Lung (tissue), 13 donors: ENCODE measurements around the gene KAT8. TPM values are rescaled to one million over a fixed set of nuclear protein-coding genes. Genes with fewer than 3 reads are reported as not detected.

Experiments
- ATAC-seq: fragments of 200-7000 bp; cut with Tn5 transposase; one replicate; pipeline ENCODE4 v1.9.1; 2020; ENCODE audit warnings: moderate number of reproducible peaks; ENCODE audit not compliant: insufficient read depth, low FRiP score
- DNase-seq, 3 donors: peaks; one replicate each; pipeline ENCODE4 v3.0.0-alpha.2; 2013 to 2017
- H3K27ac ChIP-seq, 2 donors: one replicate each; pipeline ENCODE4 v1.5.1; 2013; ENCODE audit warnings: mild to moderate bottlenecking in 2 of 2, moderate library complexity in 2 of 2, control low read depth in 1 of 2, inconsistent platforms in 1 of 2, low read depth in 1 of 2, low read length in 1 of 2
- H3K27me3 ChIP-seq, 3 donors: one replicate each; pipeline ENCODE4 v1.5.1; 2013; ENCODE audit warnings: low read length in 2 of 3; ENCODE audit not compliant: control insufficient read depth in 3 of 3, insufficient read depth in 3 of 3
- H3K36me3 ChIP-seq, 4 donors: one replicate each; pipeline ENCODE4 v1.5.1; 2013; ENCODE audit warnings: low read length in 4 of 4, mild to moderate bottlenecking in 1 of 4, moderate library complexity in 1 of 4; ENCODE audit not compliant: control insufficient read depth in 4 of 4, insufficient read depth in 4 of 4
- H3K4me1 ChIP-seq, 5 donors: one replicate each; pipeline ENCODE4 v1.5.1; 2013; ENCODE audit warnings: low read length in 5 of 5, mild to moderate bottlenecking in 2 of 5, moderate library complexity in 1 of 5; ENCODE audit not compliant: control insufficient read depth in 5 of 5, insufficient read depth in 5 of 5
- H3K4me3 ChIP-seq: one replicate; pipeline ENCODE4 v1.5.1; 2013; ENCODE audit warnings: mild to moderate bottlenecking, control low read depth, moderate library complexity
- H3K9ac ChIP-seq, 2 donors: one replicate each; pipeline ENCODE4 v1.5.1; 2013; ENCODE audit warnings: low read length in 2 of 2, control low read depth in 1 of 2; ENCODE audit not compliant: insufficient read depth in 1 of 2
- H3K9me3 ChIP-seq, 4 donors: one replicate each; pipeline ENCODE4 v1.5.1; 2013; ENCODE audit warnings: low read length in 3 of 4, mild to moderate bottlenecking in 1 of 4, moderate library complexity in 1 of 4; ENCODE audit not compliant: control insufficient read depth in 4 of 4, insufficient read depth in 3 of 4
- CTCF ChIP-seq: IDR thresholded peaks from 2 replicates; pipeline ENCODE4 v1.5.1; 2012; ENCODE audit warnings: mild to moderate bottlenecking; ENCODE audit errors: control extremely low read depth, extremely low read depth
- WGBS, 2 donors: extraction: QIAGEN DNeasy Blood & Tissue Kit; methylation state at CpG; one replicate each; pipeline ENCODE4 v1.1.7; 2013; 5-methylcytosine and 5-hydroxymethylcytosine counted together
- polyA plus RNA-seq, 2 donors: library from polyadenylated mRNA; stranded (reverse); fragments of 200-250 nt; gene quantifications; one replicate each; pipeline ENCODE4 v1.2.1, GENCODE V29; 2013
- small RNA-seq: library from RNA; depleted of rRNA; stranded (forward); fragments of <200 nt; gene quantifications from one replicate; pipeline ENCODE3, GENCODE V24; 2014; ENCODE audit warnings: low replicate concordance
- total RNA-seq, 2 donors: library from RNA; depleted of rRNA in 1 of 2; stranded (reverse); fragments of >200 nt in 1 of 2; gene quantifications; one replicate each; pipeline ENCODE4 v1.2.1, GENCODE V29; 2014 to 2021
- donor health status: control.
- donor health status: control.
- donor health status: Bipolar disorder and iron deficiency.
- donor health status: healthy.
- donor health status: DM: yes; HTN: yes; CAD: no.

Gene KAT8
- total and polyA plus RNA-seq, 4 donors: 53.0 to 73.2 (median 60.8) TPM

- 2% methylated on average over 27 of the region's 27 CpGs for WGBS, 2 donors
- no peak for TF ChIP-seq CTCF
- peak overlapping the region; percentile 63 to 96 for H3K9ac ChIP-seq
- no peaks in the 10 kb centered on the region for H3K27me3 ChIP-seq
- peak overlapping the region; percentile 90 to 95 for H3K27ac ChIP-seq
- peaks cover 8 to 34% (median 11%) of the 10 kb centered on the region in 5 donors for H3K4me1 ChIP-seq
- ATAC-seq: no peak
- no peaks in the 10 kb centered on the region for H3K9me3 ChIP-seq
- H3K4me3 ChIP-seq: peak overlapping the region; percentile 72
- no peak for DNase-seq
- H3K36me3 ChIP-seq: peaks cover 10 to 19% (median 15%) of the 10 kb centered on the region in 4 donors
Observed at GRCh38 chr16:31179219-31179746, 61.8 kb downstream of the KAT8 start.

GRCh38 chr16:31179747-31180459 lies 62.4 kb downstream of the KAT8 start, which contains the start of gene FUS:
FUS (plus strand) TSS chr16:31180139; CDS start chr16:31180215, 76 bp downstream.
- Histone ChIP-seq H3K9ac (peak within 1 kb of the TSS; percentile 96 to 98), H3K27ac (peak within 1 kb of the TSS; percentile 95 to 97), H3K9me3 (no peaks in the 10 kb centered on the region), H3K4me3 (peak within 1 kb of the TSS; percentile 82), H3K27me3 (no peaks in the 10 kb centered on the region), H3K4me1 (peaks cover 8 to 34% (median 11%) of the 10 kb centered on the region in 5 donors), H3K36me3 (peaks cover 12 to 22% (median 18%) of the 10 kb centered on the region in 4 donors)
- DNase-seq (peak; percentile 94 to 97 (median 96)), ATAC-seq (peak; percentile 88)
- WGBS, 2 donors: 0% methylated on average over 69 of the region's 69 CpGs
- TF ChIP-seq CTCF: no peak

Small RNA genes lying within 50 kb of the gene (small RNA-seq; reads per million reads assigned to genes)
- gene AC009088.4: not detected
- gene NDUFA3P6: not detected

Other genes with a start within 250 kb of the KAT8 start
- 10 to 100 TPM; 25.7 to 30.9 TPM for gene BCL7C, start 223.6 kb upstream of the KAT8 start, total RNA-seq
- 10 to 100 TPM; 18.2 to 51.8 TPM for gene BCL7C, start 223.6 kb upstream of the KAT8 start, polyA plus RNA-seq
- gene CTF1, start 221.1 kb upstream of the KAT8 start, total RNA-seq: 1 to 10 TPM; 4.7 to 9.8 TPM
- gene CTF1, start 221.1 kb upstream of the KAT8 start, polyA plus RNA-seq: 1 to 10 TPM; 3.3 to 5.6 TPM
- gene FBXL19, start 194.1 kb upstream of the KAT8 start, total RNA-seq: 10 to 100 TPM; 10.6 to 17.3 TPM
- 10 to 100 TPM; 10.3 to 15.8 TPM for gene FBXL19, start 194.1 kb upstream of the KAT8 start, polyA plus RNA-seq
- gene ORAI3, start 168.6 kb upstream of the KAT8 start, total RNA-seq: 10 to 100 TPM; 23.9 to 27.4 TPM
- 10 to 100 TPM; 20.2 to 23.3 TPM for gene ORAI3, start 168.6 kb upstream of the KAT8 start, polyA plus RNA-seq
- gene SETD1A, start 159.9 kb upstream of the KAT8 start, total RNA-seq: 10 to 100 TPM in 1 of 2 donors, 1 to 10 TPM in 1; 7.4 to 22.0 TPM
- gene SETD1A, start 159.9 kb upstream of the KAT8 start, polyA plus RNA-seq: 10 to 100 TPM in 1 of 2 donors, 1 to 10 TPM in 1; 8.7 to 13.1 TPM
- 10 to 100 TPM in 1 of 2 donors, 1 to 10 TPM in 1; 6.2 to 34.5 TPM for gene HSD3B7, start 132.5 kb upstream of the KAT8 start, total RNA-seq
- 10 to 100 TPM; 20.2 to 21.1 TPM for gene HSD3B7, start 132.5 kb upstream of the KAT8 start, polyA plus RNA-seq
- under 1 TPM; 0.17 to 0.64 TPM for gene STX1B, start 107.0 kb upstream of the KAT8 start, total RNA-seq
- under 1 TPM; 0.33 to 0.49 TPM for gene STX1B, start 107.0 kb upstream of the KAT8 start, polyA plus RNA-seq
- 10 to 100 TPM; 41.6 to 81.1 TPM for gene STX4, start 84.1 kb upstream of the KAT8 start, total RNA-seq
- gene STX4, start 84.1 kb upstream of the KAT8 start, polyA plus RNA-seq: 10 to 100 TPM; 90.4 to 98.3 TPM
- gene ZNF668, start 43.4 kb upstream of the KAT8 start, total RNA-seq: 10 to 100 TPM in 1 of 2 donors, 1 to 10 TPM in 1; 4.0 to 13.2 TPM
- 10 to 100 TPM; 10.7 TPM for gene ZNF668, start 43.4 kb upstream of the KAT8 start, polyA plus RNA-seq
- 10 to 100 TPM; 12.7 to 20.5 TPM for gene ZNF646, start 43.2 kb upstream of the KAT8 start, total RNA-seq
- 10 to 100 TPM in 1 of 2 donors, 1 to 10 TPM in 1; 8.4 to 12.2 TPM for gene ZNF646, start 43.2 kb upstream of the KAT8 start, polyA plus RNA-seq
- 1 to 10 TPM; 1.4 to 2.2 TPM for gene PRSS53, start 28.7 kb upstream of the KAT8 start, total RNA-seq
- 1 to 10 TPM; 1.6 to 2.3 TPM for gene PRSS53, start 28.7 kb upstream of the KAT8 start, polyA plus RNA-seq
- 10 to 100 TPM; 49.4 to 74.3 TPM for gene VKORC1, start 22.9 kb upstream of the KAT8 start, total RNA-seq
- gene VKORC1, start 22.9 kb upstream of the KAT8 start, polyA plus RNA-seq: 100 to 1,000 TPM in 1 of 2 donors, 10 to 100 TPM in 1; 66.8 to 118 TPM
- 10 to 100 TPM; 20.3 to 47.6 TPM for gene BCKDK, start 9.3 kb upstream of the KAT8 start, total RNA-seq
- 10 to 100 TPM; 16.2 to 61.8 TPM for gene BCKDK, start 9.3 kb upstream of the KAT8 start, polyA plus RNA-seq
- 100 to 1,000 TPM in 1 of 2 donors, 10 to 100 TPM in 1; 84.4 to 127 TPM for gene PRSS8, start 18.1 kb downstream of the KAT8 start, total RNA-seq
- 10 to 100 TPM; 83.2 to 95.3 TPM for gene PRSS8, start 18.1 kb downstream of the KAT8 start, polyA plus RNA-seq
- gene PRSS36, start 32.4 kb downstream of the KAT8 start, total RNA-seq: 1 to 10 TPM in 1 of 2 donors, under 1 TPM in 1; 0.43 to 4.2 TPM
- gene PRSS36, start 32.4 kb downstream of the KAT8 start, polyA plus RNA-seq: 1 to 10 TPM; 2.6 to 3.6 TPM
- gene FUS, start 62.5 kb downstream of the KAT8 start, total RNA-seq: 100 to 1,000 TPM; 110 to 272 TPM
- gene FUS, start 62.5 kb downstream of the KAT8 start, polyA plus RNA-seq: 100 to 1,000 TPM; 237 to 248 TPM
- 10 to 100 TPM; 24.1 to 77.8 TPM for gene PYCARD, start 85.1 kb downstream of the KAT8 start, total RNA-seq
- 100 to 1,000 TPM in 1 of 2 donors, 10 to 100 TPM in 1; 62.3 to 119 TPM for gene PYCARD, start 85.1 kb downstream of the KAT8 start, polyA plus RNA-seq
- gene TRIM72, start 96.5 kb downstream of the KAT8 start, total RNA-seq: under 1 TPM in 1 of 2 donors, not detected in 1; 0.09 TPM
- under 1 TPM; 0.02 to 0.03 TPM for gene TRIM72, start 96.5 kb downstream of the KAT8 start, polyA plus RNA-seq
- not detected for gene PYDC1, start 99.5 kb downstream of the KAT8 start, total RNA-seq
- not detected for gene PYDC1, start 99.5 kb downstream of the KAT8 start, polyA plus RNA-seq
- gene ITGAM, start 142.3 kb downstream of the KAT8 start, total RNA-seq: 10 to 100 TPM; 11.0 to 56.2 TPM
- 10 to 100 TPM in 1 of 2 donors, 1 to 10 TPM in 1; 9.2 to 84.0 TPM for gene ITGAM, start 142.3 kb downstream of the KAT8 start, polyA plus RNA-seq
- 100 to 1,000 TPM in 1 of 2 donors, 10 to 100 TPM in 1; 38.1 to 134 TPM for gene ITGAX, start 237.5 kb downstream of the KAT8 start, total RNA-seq
- 100 to 1,000 TPM in 1 of 2 donors, 10 to 100 TPM in 1; 93.1 to 148 TPM for gene ITGAX, start 237.5 kb downstream of the KAT8 start, polyA plus RNA-seq